ENCODE measurements around the gene MAP2K7.
"Not testable (repeated sequence)": the region's sequence is repeated elsewhere in the genome, so short reads cannot be mapped to it uniquely, and the experiment has no call there.

The MAP2K7 gene

DNA sequence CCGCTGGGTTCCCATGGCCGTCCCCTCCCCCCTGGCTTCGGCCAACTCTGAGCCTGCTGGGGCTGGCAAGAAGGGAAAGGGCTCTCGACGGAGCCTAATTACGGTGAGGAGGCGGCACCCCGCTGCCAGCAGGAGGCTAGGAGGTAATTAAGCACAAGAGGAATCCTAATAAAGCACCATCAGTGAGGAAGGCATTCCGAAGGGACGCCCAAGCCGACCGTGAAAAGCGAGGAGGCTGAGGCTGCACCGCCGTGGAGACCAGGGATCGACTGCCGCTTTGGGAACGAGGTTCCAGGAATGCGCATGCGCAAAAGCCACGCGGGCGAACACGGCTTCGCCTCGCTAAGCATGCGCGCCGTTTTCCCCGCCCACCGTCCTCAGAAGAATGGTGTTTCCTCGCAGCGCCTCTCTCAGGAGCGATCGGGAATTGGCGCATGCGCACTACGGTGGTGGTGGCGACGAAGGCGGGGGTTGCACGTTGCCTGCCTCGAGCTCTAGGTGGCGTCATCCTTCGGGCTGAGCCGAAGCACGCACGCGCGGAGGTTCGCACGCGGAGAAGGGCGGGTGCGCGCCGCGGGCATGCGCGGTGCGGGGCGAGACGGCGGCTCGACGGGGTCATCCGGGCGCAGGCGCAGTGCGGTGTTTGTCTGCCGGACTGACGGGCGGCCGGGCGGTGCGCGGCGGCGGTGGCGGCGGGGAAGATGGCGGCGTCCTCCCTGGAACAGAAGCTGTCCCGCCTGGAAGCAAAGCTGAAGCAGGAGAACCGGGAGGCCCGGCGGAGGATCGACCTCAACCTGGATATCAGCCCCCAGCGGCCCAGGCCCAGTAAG lies at the start of gene MAP2K7:
Gene MAP2K7 (plus strand): TSS at position 634 of the 830 bp plus-strand sequence. CDS start 68 bp downstream, at position 702.
- peak; percentile 100 for DNase-seq (ENCODE audit: low read depth in 2 of 2)

DNA sequence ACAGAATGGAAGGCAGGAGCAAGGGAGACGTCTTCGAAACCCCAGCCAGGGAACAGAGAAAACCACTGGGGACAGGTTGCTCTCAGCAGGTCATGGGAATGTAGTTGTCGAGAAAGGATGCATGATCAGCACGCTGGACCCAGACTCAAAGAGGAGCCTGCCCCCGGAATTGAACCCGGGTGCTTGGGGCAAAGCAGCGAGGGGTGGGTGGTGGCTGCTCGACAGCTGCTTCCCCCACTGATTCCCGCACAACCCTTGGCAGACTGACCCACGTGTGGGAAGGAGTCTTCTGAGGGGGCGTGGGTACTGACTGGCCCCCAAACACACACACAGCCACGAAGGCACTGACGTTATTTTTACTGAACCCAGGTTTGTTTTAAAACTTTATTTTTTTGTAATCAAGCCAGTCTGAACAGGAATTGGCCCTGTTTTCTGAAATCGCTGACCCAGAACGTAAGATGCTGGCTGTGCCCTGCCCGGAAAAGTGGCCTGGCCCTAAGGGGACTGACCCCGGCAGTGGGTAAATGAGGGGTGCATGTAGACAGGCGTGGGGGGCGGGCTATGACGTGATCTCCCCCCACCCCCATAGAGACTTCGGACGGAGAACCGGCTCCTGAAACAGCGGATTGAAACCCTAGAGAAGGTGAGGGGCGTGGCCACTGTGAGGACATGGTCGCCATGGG lies 48.1 kb upstream of the MAP2K7 start:
- DNase-seq (ENCODE audit: low read depth in 2 of 2), result no peak

DNA sequence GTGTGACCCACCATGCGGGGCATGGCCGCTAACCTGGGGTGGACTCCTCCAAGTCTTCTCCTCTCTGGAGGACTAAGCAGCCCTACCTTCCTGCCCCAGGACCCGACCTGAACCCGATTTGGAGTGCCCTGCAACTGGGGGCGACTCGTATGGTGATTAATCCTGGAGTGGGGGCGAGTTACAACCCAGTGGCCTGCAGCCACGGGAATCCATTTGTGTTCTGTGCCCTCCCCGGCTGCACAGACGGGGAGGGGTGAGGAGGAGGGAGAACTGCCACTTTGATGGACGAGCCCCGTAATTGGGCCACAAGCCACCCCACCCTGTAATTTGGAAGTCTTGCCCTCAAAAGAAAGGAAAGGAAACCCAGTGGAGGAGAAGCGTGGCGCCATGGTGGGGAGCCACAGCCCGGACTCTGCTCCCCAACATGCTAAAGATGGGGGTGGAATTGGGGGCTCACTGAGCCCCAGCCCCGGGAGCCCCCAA lies 47.5 kb upstream of the MAP2K7 start:
- DNase-seq (ENCODE audit: low read depth in 2 of 2), result no peak

DNA sequence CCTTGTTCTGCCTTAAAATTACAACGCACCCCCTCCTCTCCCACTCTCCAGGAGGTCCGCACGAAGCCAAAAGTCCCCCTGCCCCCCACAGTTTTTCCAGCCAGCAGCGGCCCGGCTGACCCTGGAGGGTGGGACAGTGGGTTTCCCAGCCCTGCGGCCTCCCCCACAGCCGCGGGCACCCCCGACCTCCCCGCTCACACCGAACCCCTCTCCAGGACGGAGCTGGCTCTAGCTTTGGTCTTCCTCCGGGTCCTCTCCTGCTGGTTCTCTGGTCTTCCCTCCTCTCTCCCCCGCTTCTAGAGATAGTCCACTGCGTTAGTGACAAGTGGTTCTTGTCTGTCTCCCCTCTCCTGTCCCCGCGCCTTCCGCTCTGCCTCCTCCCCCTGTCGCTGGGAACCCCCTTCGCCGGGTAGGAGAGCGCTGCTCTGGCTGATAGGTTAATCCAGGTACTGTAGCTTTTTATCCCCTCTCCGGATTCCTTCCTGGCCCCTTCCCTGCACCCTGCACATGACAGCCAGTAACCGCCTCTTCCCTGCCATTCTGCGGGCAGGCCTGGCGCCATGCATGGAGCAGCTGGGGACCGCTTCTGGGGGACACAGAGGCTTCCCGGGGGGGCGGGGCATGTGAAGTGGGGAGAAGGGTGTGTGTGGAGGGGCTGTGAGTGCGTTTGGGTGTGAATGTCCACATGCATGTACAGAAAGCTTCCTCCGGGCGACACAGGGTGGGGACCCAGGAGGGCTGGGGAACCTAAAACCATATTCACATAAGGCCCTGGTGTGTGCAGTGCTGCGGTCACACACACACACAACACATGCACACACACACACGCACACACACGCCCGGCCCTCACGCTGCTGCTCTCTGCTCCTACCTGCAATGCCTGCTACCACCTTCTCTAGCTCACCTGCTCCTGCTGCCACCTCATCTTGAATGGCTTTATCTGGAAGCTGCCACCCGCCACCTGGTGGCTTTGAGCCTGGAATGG lies 46.7 kb upstream of the MAP2K7 start:
- DNase-seq (ENCODE audit: low read depth in 2 of 2), result no peak

GRCh38 chr19:7857727-7858108 lies 46.0 kb upstream of the MAP2K7 start:
- no peak for DNase-seq (ENCODE audit: low read depth in 2 of 2)

DNA sequence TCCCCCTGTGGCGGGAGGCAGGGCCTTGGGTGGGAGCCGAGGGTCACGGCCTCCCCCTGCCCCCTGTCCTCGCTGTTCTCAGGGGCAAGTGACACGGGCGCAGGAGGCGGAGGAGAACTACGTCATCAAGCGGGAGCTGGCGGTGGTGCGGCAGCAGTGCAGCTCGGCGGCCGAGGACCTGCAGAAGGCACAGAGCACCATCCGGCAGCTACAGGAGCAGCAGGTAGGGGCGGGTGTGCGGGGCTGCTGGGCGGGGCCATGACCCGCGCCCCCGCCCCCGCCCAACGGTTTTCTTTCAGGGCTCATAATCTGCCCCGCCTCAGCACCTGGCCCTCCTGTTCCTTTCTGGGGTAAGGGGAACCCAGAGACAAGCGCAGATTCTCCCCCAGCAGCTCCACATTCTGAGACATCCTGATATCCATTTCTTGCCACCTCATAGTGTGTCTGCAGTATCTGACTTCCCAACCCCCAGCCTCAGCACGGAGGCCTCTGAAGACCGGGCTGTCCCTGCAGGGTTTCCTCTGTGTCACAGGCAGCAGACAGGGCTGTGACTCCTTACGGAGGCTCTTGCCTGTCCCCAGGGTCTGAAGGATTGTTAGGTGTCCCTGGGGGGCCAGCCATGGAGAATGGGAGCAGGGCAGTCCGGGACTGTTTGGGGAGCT lies 45.4 kb upstream of the MAP2K7 start:
- DNase-seq (ENCODE audit: low read depth in 2 of 2), result no peak

GRCh38 chr19:7859087-7859486 lies 44.6 kb upstream of the MAP2K7 start:
- not testable (repeated sequence) for DNase-seq (ENCODE audit: low read depth in 2 of 2)

DNA sequence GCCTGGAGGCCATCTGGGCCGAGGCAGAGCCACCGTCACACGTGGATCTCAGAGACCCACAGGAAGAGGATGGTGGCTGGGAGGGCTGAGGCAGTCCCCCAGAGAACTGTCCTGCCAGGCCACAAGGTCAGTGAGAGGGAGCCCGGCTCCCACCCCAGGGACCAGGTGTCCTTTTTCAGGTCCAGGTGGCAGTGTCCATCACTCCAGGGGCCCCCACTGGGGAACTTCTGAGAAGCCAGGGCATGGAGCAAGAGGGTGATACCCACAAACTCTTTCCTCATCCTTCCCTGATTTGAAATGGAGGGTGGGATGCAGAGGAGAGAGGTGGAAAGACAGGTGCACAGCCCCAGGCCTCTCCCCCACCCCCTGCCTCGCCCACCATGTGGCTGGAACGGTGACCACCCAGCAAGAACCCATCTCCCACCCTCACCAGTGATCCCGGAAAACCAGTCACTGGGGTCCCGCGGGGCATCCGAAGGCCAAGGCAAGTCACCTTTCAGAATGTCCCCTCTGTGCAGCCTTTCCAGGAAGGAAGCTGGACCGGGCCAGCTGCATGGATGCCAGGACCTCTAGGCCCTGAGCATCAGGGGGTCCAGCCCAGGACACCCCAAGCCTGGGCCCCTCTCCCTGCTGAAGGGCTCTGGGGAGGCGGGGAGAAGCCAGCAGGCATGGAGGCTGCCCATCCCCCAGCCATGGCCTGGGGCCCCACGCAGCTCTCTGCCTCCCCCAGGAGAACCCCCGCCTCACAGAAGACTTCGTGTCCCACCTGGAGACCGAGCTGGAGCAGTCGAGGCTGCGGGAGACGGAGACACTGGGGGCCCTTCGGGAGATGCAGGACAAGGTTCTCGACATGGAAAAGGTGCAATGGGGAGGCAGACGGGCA lies 43.6 kb upstream of the MAP2K7 start:
- DNase-seq (ENCODE audit: low read depth in 2 of 2), result no peak

- DNase-seq (ENCODE audit: low read depth in 2 of 2), result no peak
Measured at GRCh38 chr19:7860714-7861618, 42.7 kb upstream of the MAP2K7 start.

- DNase-seq (ENCODE audit: low read depth in 2 of 2), result no peak
Measured at GRCh38 chr19:7861619-7862412, 41.9 kb upstream of the MAP2K7 start.

GRCh38 chr19:7862413-7862951 lies 41.2 kb upstream of the MAP2K7 start:
- DNase-seq (ENCODE audit: low read depth in 2 of 2), result peak; percentile 61 to 65

- DNase-seq (ENCODE audit: low read depth in 2 of 2), result no peak
Measured at GRCh38 chr19:7863157-7863970, 40.3 kb upstream of the MAP2K7 start.

GRCh38 chr19:7863971-7864689 lies 39.5 kb upstream of the MAP2K7 start:
- no peak for DNase-seq (ENCODE audit: low read depth in 2 of 2)

GRCh38 chr19:7864690-7865074 lies 39.0 kb upstream of the MAP2K7 start:
- no peak for DNase-seq (ENCODE audit: low read depth in 2 of 2)

DNA sequence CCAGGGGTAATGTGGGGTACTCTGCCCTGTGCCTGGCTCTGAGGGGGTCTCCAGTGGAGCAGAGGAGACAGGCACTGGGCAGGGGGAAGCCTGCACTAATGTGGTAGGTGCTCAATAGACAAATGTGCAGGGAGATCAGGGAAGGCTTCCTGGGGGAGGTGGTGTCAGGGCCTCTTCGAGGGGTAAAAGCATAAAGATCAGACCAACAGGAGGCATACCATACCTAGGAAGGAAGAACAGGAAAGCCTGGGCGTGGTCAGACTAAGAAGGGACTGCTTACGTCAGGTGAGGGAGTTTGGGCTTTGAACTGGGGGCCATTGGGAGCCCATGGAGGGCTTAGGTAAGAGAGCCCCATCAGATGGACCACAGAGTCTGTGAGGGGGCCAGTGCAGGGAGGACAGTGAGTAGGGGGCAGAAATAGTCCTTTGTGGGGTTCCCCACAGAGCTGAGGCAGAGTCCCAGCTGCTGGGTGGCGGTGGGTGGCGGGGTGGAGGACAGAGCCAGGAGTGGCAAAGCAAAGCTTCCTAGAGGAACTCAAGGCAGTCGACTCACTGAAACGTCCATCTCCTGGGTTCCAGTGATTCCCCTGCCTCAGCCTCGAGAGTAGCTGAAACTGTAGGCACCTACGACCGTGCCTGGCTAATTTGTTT lies 38.3 kb upstream of the MAP2K7 start:
- no peak for DNase-seq (ENCODE audit: low read depth in 2 of 2)
